Measurements from ENCODE around the gene KIF21A.

Gene KIF21A

GRCh38 chr12:39435531-39435930 is 7.4 kb downstream of the KIF21A start:
- H3K4me3 ChIP-seq (ENCODE audit: low read depth, low read length): no peak overlapping the region
- TF ChIP-seq CTCF (IDR thresholded peaks at IDR 0.05; ENCODE audit: insufficient read depth, low read depth, low read length, missing control alignments): no peak

GRCh38 chr12:39431797-39432196 is 11.1 kb downstream of the KIF21A start:
- no peak overlapping the region for H3K4me3 ChIP-seq (ENCODE audit: low read depth, low read length)
- no peak for TF ChIP-seq CTCF (IDR thresholded peaks at IDR 0.05; ENCODE audit: insufficient read depth, low read depth, low read length, missing control alignments)
- no peak for DNase-seq (ENCODE audit: low read depth)

More at GRCh38 chr12:39435531-39435930, 7.4 kb downstream of the KIF21A start:
- DNase-seq (ENCODE audit: low read depth): no peak

GRCh38 chr12:39431002-39431796 is 11.7 kb downstream of the KIF21A start:
- no peak for DNase-seq (ENCODE audit: low read depth)
- no peak overlapping the region for H3K4me3 ChIP-seq (ENCODE audit: low read depth, low read length)
- no peak for TF ChIP-seq CTCF (IDR thresholded peaks at IDR 0.05; ENCODE audit: insufficient read depth, low read depth, low read length, missing control alignments)

GRCh38 chr12:39429809-39430208 is 13.1 kb downstream of the KIF21A start:
- no peak for TF ChIP-seq CTCF (IDR thresholded peaks at IDR 0.05; ENCODE audit: insufficient read depth, low read depth, low read length, missing control alignments)
- H3K4me3 ChIP-seq (ENCODE audit: low read depth, low read length): no peak overlapping the region
- no peak for DNase-seq (ENCODE audit: low read depth)

- no peak for DNase-seq (ENCODE audit: low read depth)
- no peak for TF ChIP-seq CTCF (IDR thresholded peaks at IDR 0.05; ENCODE audit: insufficient read depth, low read depth, low read length, missing control alignments)
Observed at GRCh38 chr12:39427360-39427808, 15.5 kb downstream of the KIF21A start.

GRCh38 chr12:39426636-39427240 is 16.2 kb downstream of the KIF21A start:
- no peak for TF ChIP-seq CTCF (IDR thresholded peaks at IDR 0.05; ENCODE audit: insufficient read depth, low read depth, low read length, missing control alignments)
- DNase-seq (ENCODE audit: low read depth): no peak
- H3K4me3 ChIP-seq (ENCODE audit: low read depth, low read length): no peak overlapping the region

More at GRCh38 chr12:39427360-39427808, 15.5 kb downstream of the KIF21A start:
- H3K4me3 ChIP-seq (ENCODE audit: low read depth, low read length): no peak overlapping the region
